K562 (cell line): Measurements from ENCODE around the gene GSK3B. TPM values are rescaled to one million over a fixed set of nuclear protein-coding genes. Genes with fewer than 3 reads are reported as not detected.

Source experiments
- BCL6 ChIP-seq: fragments of 250-450 bp; sonication (Bioruptor Pico); IDR thresholded peaks from 2 replicates; pipeline ENCODE4 v1.4.0; 2020
- CBX3 ChIP-seq, 2 experiments: IDR thresholded peaks; 1 replicate in 1 of 2; 2 replicates in 1 of 2; pipeline ENCODE4 v1.6.1; 2012; ENCODE audit warnings: inconsistent platforms in 2 of 2, low read length in 2 of 2, borderline replicate concordance in 1 of 2, control low read depth in 1 of 2
- CCAR2 ChIP-seq: fragments of 200-400 bp; formaldehyde crosslinking; IDR thresholded peaks from 2 replicates; pipeline ENCODE4 v1.6.1; 2017; ENCODE audit warnings: mild to moderate bottlenecking, low read depth, low read length
- HDAC3 ChIP-seq: fragments of 450-650 bp; IDR thresholded peaks from 2 replicates; pipeline ENCODE4 v1.6.1; 2018; ENCODE audit warnings: borderline replicate concordance, mild to moderate bottlenecking, moderate library complexity; ENCODE audit not compliant: partially characterized antibody
- NBN ChIP-seq: fragments of 450-650 bp; IDR thresholded peaks from 2 replicates; pipeline ENCODE4 v1.6.1; 2016; ENCODE audit warnings: low read depth, mild to moderate bottlenecking
- NFE2 ChIP-seq: IDR thresholded peaks from 2 replicates; pipeline ENCODE4 v1.6.1; 2014; ENCODE audit warnings: antibody characterized with exemption, low read depth
- NR2C2 ChIP-seq, 2 experiments: fragments of 200-800 bp in 1 of 2; sonication (Bioruptor generic) in 1 of 2; sonication (generic) in 1 of 2; formaldehyde crosslinking in 1 of 2; IDR thresholded peaks; 2 replicates each; pipeline versions ENCODE4 v1.6.1 to v1.8.0; 2016 to 2022; ENCODE audit warnings: mild to moderate bottlenecking in 1 of 2, missing compliant biosample characterization in 1 of 2, missing genetic modification characterization in 1 of 2, missing genetic modification reagents in 1 of 2
- PRPF4 ChIP-seq: fragments of 200-400 bp; formaldehyde crosslinking; IDR thresholded peaks from one replicate; pipeline ENCODE4 v1.6.1; 2017; ENCODE audit warnings: low read length, low read depth, mild to moderate bottlenecking; ENCODE audit not compliant: insufficient read depth, poor library complexity, severe bottlenecking
- ZNF561 ChIP-seq: fragments of 450-650 bp; formaldehyde crosslinking; conservative IDR thresholded peaks from 2 replicates; pipeline ENCODE4 v1.4.0; 2020; ENCODE audit warnings: mild to moderate bottlenecking, moderate library complexity
- polyA plus RNA-seq, 8 experiments: library from polyadenylated mRNA; depleted of rRNA in 4 of 8; stranded (reverse) in 5 of 8; unstranded in 3 of 8; fragments of >200 nt; fragmentation: Nextera tagmentation in 2 of 8; fragmentation: Illumina TruSeq in 1 of 8; extraction: Ambion mirVana in 2 of 8; extraction: Trizol in 1 of 8; gene quantifications; 2 replicates each; pipeline versions ENCODE4 v1.2.1 to v1.2.3, GENCODE V29; 2011 to 2014; ENCODE audit warnings: inconsistent platforms in 1 of 8, missing spikeins in 1 of 8
- total RNA-seq, 7 experiments: library from RNA; depleted of rRNA in 6 of 7; stranded (reverse); fragments of >200 nt in 6 of 7; fragmentation: Illumina TruSeq in 2 of 7; extraction: Trizol in 2 of 7; gene quantifications; 2 replicates each; pipeline versions ENCODE4 v1.2.1 to v1.2.3, GENCODE V29; 2011 to 2021; ENCODE audit warnings: low replicate concordance in 1 of 7
- TF ChIP-seq, protein P1 (sequence below): fragments of 150-350 bp; IDR thresholded peaks from 2 replicates; pipeline ENCODE4 v1.6.1; 2014; ENCODE audit warnings: low read depth, mild to moderate bottlenecking, low read length, borderline replicate concordance
- TF ChIP-seq, protein P2 (sequence below), 2 experiments: IDR thresholded peaks; 2 replicates each; pipeline ENCODE4 v1.6.1; 2012; ENCODE audit warnings: improper control_type of control experiment in 2 of 2, low read depth in 2 of 2, low read length in 2 of 2, borderline replicate concordance in 1 of 2
- TF ChIP-seq, protein P3 (sequence below), 2 experiments: fragments of 200-800 bp in 1 of 2; sonication (Bioruptor generic) in 1 of 2; sonication (generic) in 1 of 2; formaldehyde crosslinking in 1 of 2; IDR thresholded peaks in 1 of 2; conservative IDR thresholded peaks in 1 of 2; 2 replicates each; pipeline versions ENCODE4 v1.5.0 to v1.6.1; 2016 to 2020; ENCODE audit warnings: missing compliant biosample characterization in 1 of 2, missing genetic modification characterization in 1 of 2, missing genetic modification reagents in 1 of 2
- TF ChIP-seq, protein P4 (sequence below): fragments of 450-650 bp; IDR thresholded peaks from 2 replicates; pipeline ENCODE4 v1.6.1; 2014; ENCODE audit warnings: low read depth, mild to moderate bottlenecking, moderate library complexity, borderline replicate concordance
- TF ChIP-seq, protein P5 (sequence below): fragments of 450-650 bp; formaldehyde crosslinking; IDR thresholded peaks from 2 replicates; pipeline ENCODE4 v1.4.0; 2020; ENCODE audit warnings: mild to moderate bottlenecking

The GSK3B gene
- total and polyA plus RNA-seq, 9 of the 15 experiments (the other 6 are each of a cell fraction or from before 2014, with no cell fraction given), result 4.7 to 25.0 (median 18.7) TPM

DNA sequence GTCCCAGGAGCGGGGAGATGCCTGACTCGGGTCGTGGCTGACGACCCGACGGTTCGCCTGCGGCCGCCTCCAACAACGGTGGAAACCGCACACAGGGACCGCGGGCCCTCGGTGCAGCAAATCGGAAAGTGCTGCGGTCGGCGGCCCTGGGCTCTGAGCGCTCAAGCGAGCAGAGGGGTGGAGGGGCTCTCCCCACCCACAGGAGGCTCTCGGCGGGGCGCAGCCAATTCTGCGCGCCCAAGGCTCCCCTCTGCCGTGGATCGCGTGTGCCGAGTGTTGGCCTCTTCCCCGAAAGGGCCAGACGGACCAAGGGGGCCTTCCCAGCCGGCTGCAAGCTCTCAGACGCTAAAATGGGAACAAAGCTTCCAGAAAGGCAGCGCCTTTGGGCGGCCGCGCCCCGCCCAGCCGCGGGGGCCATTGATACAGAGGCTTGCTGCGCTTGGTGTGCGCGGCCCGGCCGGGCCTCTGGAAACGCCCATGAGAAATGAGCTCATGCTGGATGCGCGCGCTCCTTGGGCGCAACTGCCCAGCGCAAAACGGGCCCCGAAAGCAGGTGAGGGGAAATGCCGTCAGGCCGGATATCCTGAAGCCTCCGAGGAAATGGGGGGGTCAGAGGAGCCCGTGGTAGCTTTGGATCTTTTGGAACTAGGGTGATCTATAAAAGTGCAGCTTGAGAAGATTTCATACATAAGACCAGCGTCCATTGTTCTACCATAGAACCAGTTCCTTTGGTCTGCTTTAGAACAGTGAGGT, 1.2 kb upstream of the GSK3B start (continued):
- TF ChIP-seq, protein P1, sequence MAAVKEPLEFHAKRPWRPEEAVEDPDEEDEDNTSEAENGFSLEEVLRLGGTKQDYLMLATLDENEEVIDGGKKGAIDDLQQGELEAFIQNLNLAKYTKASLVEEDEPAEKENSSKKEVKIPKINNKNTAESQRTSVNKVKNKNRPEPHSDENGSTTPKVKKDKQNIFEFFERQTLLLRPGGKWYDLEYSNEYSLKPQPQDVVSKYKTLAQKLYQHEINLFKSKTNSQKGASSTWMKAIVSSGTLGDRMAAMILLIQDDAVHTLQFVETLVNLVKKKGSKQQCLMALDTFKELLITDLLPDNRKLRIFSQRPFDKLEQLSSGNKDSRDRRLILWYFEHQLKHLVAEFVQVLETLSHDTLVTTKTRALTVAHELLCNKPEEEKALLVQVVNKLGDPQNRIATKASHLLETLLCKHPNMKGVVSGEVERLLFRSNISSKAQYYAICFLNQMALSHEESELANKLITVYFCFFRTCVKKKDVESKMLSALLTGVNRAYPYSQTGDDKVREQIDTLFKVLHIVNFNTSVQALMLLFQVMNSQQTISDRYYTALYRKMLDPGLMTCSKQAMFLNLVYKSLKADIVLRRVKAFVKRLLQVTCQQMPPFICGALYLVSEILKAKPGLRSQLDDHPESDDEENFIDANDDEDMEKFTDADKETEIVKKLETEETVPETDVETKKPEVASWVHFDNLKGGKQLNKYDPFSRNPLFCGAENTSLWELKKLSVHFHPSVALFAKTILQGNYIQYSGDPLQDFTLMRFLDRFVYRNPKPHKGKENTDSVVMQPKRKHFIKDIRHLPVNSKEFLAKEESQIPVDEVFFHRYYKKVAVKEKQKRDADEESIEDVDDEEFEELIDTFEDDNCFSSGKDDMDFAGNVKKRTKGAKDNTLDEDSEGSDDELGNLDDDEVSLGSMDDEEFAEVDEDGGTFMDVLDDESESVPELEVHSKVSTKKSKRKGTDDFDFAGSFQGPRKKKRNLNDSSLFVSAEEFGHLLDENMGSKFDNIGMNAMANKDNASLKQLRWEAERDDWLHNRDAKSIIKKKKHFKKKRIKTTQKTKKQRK, result no peak
- no peak for TF ChIP-seq NFE2
- TF ChIP-seq PRPF4, result peak; percentile 75
- TF ChIP-seq, protein P2, sequence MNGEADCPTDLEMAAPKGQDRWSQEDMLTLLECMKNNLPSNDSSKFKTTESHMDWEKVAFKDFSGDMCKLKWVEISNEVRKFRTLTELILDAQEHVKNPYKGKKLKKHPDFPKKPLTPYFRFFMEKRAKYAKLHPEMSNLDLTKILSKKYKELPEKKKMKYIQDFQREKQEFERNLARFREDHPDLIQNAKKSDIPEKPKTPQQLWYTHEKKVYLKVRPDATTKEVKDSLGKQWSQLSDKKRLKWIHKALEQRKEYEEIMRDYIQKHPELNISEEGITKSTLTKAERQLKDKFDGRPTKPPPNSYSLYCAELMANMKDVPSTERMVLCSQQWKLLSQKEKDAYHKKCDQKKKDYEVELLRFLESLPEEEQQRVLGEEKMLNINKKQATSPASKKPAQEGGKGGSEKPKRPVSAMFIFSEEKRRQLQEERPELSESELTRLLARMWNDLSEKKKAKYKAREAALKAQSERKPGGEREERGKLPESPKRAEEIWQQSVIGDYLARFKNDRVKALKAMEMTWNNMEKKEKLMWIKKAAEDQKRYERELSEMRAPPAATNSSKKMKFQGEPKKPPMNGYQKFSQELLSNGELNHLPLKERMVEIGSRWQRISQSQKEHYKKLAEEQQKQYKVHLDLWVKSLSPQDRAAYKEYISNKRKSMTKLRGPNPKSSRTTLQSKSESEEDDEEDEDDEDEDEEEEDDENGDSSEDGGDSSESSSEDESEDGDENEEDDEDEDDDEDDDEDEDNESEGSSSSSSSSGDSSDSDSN (IDR thresholded peaks at IDR 0.05; ENCODE audit: borderline replicate concordance in 1 of 2, low read depth in 2 of 2, low read length in 2 of 2), result 0 out of 4 replicates have a peak, but pooled peaks of 1 of the 2 experiments have one; percentile 57
- TF ChIP-seq NR2C2 (CRISPR knock-in tag; IDR thresholded peaks at IDR 0.05), result no peak
- peak; percentile 58; the same call in 1 of the 2 replicates for TF ChIP-seq NR2C2 (tag; IDR thresholded peaks at IDR 0.05)
- no peak for TF ChIP-seq HDAC3
- TF ChIP-seq, protein P3, sequence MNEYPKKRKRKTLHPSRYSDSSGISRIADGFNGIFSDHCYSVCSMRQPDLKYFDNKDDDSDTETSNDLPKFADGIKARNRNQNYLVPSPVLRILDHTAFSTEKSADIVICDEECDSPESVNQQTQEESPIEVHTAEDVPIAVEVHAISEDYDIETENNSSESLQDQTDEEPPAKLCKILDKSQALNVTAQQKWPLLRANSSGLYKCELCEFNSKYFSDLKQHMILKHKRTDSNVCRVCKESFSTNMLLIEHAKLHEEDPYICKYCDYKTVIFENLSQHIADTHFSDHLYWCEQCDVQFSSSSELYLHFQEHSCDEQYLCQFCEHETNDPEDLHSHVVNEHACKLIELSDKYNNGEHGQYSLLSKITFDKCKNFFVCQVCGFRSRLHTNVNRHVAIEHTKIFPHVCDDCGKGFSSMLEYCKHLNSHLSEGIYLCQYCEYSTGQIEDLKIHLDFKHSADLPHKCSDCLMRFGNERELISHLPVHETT (CRISPR knock-in tag; conservative IDR thresholded peaks at IDR 0.05 in 1 of 2, IDR thresholded peaks at IDR 0.05 in 1 of 2), result peak in 1 of 2 experiments; percentile 25; a peak in 1 of 4 replicates
- TF ChIP-seq, protein P4, sequence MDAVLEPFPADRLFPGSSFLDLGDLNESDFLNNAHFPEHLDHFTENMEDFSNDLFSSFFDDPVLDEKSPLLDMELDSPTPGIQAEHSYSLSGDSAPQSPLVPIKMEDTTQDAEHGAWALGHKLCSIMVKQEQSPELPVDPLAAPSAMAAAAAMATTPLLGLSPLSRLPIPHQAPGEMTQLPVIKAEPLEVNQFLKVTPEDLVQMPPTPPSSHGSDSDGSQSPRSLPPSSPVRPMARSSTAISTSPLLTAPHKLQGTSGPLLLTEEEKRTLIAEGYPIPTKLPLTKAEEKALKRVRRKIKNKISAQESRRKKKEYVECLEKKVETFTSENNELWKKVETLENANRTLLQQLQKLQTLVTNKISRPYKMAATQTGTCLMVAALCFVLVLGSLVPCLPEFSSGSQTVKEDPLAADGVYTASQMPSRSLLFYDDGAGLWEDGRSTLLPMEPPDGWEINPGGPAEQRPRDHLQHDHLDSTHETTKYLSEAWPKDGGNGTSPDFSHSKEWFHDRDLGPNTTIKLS, result peak; percentile 52; the same call in 1 of the 2 replicates
- TF ChIP-seq, protein P5, sequence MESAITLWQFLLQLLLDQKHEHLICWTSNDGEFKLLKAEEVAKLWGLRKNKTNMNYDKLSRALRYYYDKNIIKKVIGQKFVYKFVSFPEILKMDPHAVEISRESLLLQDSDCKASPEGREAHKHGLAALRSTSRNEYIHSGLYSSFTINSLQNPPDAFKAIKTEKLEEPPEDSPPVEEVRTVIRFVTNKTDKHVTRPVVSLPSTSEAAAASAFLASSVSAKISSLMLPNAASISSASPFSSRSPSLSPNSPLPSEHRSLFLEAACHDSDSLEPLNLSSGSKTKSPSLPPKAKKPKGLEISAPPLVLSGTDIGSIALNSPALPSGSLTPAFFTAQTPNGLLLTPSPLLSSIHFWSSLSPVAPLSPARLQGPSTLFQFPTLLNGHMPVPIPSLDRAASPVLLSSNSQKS (CRISPR knock-in tag), result no peak
- no peak for TF ChIP-seq ZNF561 (CRISPR knock-in tag)
- no peak for TF ChIP-seq BCL6
- no peak for TF ChIP-seq CBX3 (IDR thresholded peaks at IDR 0.05; ENCODE audit: borderline replicate concordance in 1 of 2, low read length in 2 of 2)
- no peak for TF ChIP-seq CCAR2
- TF ChIP-seq NBN, result no peak
